WI38 (cell line): Measurements from ENCODE around the gene NDUFAF2.

Source experiments
- H3K4me3 ChIP-seq: 2 replicates; pipeline ENCODE4 v1.5.1; 2011; ENCODE audit warnings: low read depth, mild to moderate bottlenecking, control low read depth, low read length
- CTCF ChIP-seq: IDR thresholded peaks from 2 replicates; pipeline ENCODE4 v1.5.1; 2012; ENCODE audit warnings: low read depth, mild to moderate bottlenecking, control low read depth, low read length

The NDUFAF2 gene

GRCh38 chr5:61202213-61202612 is 257.2 kb downstream of the NDUFAF2 start:
- no peak overlapping the region for H3K4me3 ChIP-seq
- no peak for TF ChIP-seq CTCF
